Measurements from ENCODE around the gene RUSC2.

The RUSC2 gene

GRCh38 chr9:35470340-35470739, 19.6 kb upstream of the RUSC2 start:
- TF ChIP-seq CTCF (IDR thresholded peaks at IDR 0.05) = no peak

- no peak for TF ChIP-seq CTCF (IDR thresholded peaks at IDR 0.05)
Measured at GRCh38 chr9:35470894-35471293, 19.0 kb upstream of the RUSC2 start.

GRCh38 chr9:35476596-35476995, 13.3 kb upstream of the RUSC2 start:
- TF ChIP-seq CTCF (IDR thresholded peaks at IDR 0.05) = no peak

- TF ChIP-seq CTCF (IDR thresholded peaks at IDR 0.05) = peak; percentile 85
Measured at GRCh38 chr9:35477211-35477855, 12.6 kb upstream of the RUSC2 start.

GRCh38 chr9:35478871-35479270, 11.0 kb upstream of the RUSC2 start:
- no peak for TF ChIP-seq CTCF (IDR thresholded peaks at IDR 0.05)

- TF ChIP-seq CTCF (IDR thresholded peaks at IDR 0.05) = peak; percentile 59
Measured at GRCh38 chr9:35481347-35481975, 8.4 kb upstream of the RUSC2 start.

GRCh38 chr9:35482071-35482470, 7.8 kb upstream of the RUSC2 start:
- TF ChIP-seq CTCF (IDR thresholded peaks at IDR 0.05) = no peak

Data from LNCAP (cell line).